Nephron (organoid): Measurements from ENCODE around the gene RAB3B.
"Not testable (repeated sequence)": the region's sequence is repeated elsewhere in the genome, so short reads cannot be mapped to it uniquely, and the experiment has no call there.

Experiments
- H3K27ac Mint-ChIP-seq, 3 experiments: 2 replicates each; pipeline ENCODE4 v1.8.0; 2020; ENCODE audit warnings: mixed read lengths in 3 of 3, mild to moderate bottlenecking in 2 of 3, moderate library complexity in 1 of 3
- H3K27me3 Mint-ChIP-seq: 2 replicates; pipeline ENCODE4 v1.8.0; 2021; ENCODE audit warnings: low read depth, mild to moderate bottlenecking, moderate library complexity, mixed read lengths
- H3K36me3 Mint-ChIP-seq: 2 replicates; pipeline ENCODE4 v1.8.0; 2020; ENCODE audit warnings: low read depth, mixed read lengths
- H3K4me1 Mint-ChIP-seq: 2 replicates; pipeline ENCODE4 v1.8.0; 2020; ENCODE audit warnings: mixed read lengths
- H3K4me3 Mint-ChIP-seq, 3 experiments: 2 replicates each; pipeline ENCODE4 v1.8.0; 2020; ENCODE audit warnings: mild to moderate bottlenecking in 3 of 3, mixed read lengths in 3 of 3, moderate library complexity in 2 of 3
- H3K9me3 Mint-ChIP-seq: 2 replicates; pipeline ENCODE4 v1.8.0; 2020; ENCODE audit warnings: mixed read lengths
- CTCF ChIP-seq, 3 experiments: fragments of 200-600 bp; sonication (generic); IDR thresholded peaks; one replicate each; pipeline ENCODE4 v1.5.0; 2021; ENCODE audit warnings: antibody characterized with exemption in 3 of 3; ENCODE audit not compliant: unreplicated experiment in 3 of 3

The RAB3B gene

GRCh38 chr1:52032785-52033131 is 42.3 kb upstream of the RAB3B start:
- H3K27ac Mint-ChIP-seq: peak overlapping the region; percentile 62 to 91 (median 89)
- peaks cover 11% of the 10 kb centered on the region for H3K36me3 Mint-ChIP-seq
- H3K4me3 Mint-ChIP-seq: peak overlapping the region; percentile 89 to 94 (median 92)
- no peaks in the 10 kb centered on the region for H3K27me3 Mint-ChIP-seq
- H3K4me1 Mint-ChIP-seq: peaks cover 37% of the 10 kb centered on the region
- no peaks in the 10 kb centered on the region for H3K9me3 Mint-ChIP-seq
- no peak for TF ChIP-seq CTCF (IDR thresholded peaks at IDR 0.05; ENCODE audit: unreplicated experiment in 3 of 3)

- TF ChIP-seq CTCF (IDR thresholded peaks at IDR 0.05; ENCODE audit: unreplicated experiment in 3 of 3): no peak
Observed at GRCh38 chr1:52032124-52032784, 41.8 kb upstream of the RAB3B start.

GRCh38 chr1:52028839-52029238 is 38.3 kb upstream of the RAB3B start:
- Mint-ChIP-seq H3K4me1 (peaks cover 33% of the 10 kb centered on the region), H3K36me3 (peaks cover 24% of the 10 kb centered on the region)
- H3K27ac Mint-ChIP-seq, H3K9me3 Mint-ChIP-seq, H3K4me3 Mint-ChIP-seq, H3K27me3 Mint-ChIP-seq: not testable (repeated sequence)

More at GRCh38 chr1:52032124-52032784, 41.8 kb upstream of the RAB3B start:
- Mint-ChIP-seq H3K36me3 (peaks cover 10% of the 10 kb centered on the region), H3K4me3 (peak overlapping the region; percentile 89 to 94 (median 92)), H3K27me3 (no peaks in the 10 kb centered on the region), H3K9me3 (no peaks in the 10 kb centered on the region), H3K4me1 (peaks cover 37% of the 10 kb centered on the region), H3K27ac (peak overlapping the region; percentile 62 to 91 (median 89))

GRCh38 chr1:52028328-52028727 is 37.8 kb upstream of the RAB3B start:
- no peaks in the 10 kb centered on the region for H3K9me3 Mint-ChIP-seq
- H3K4me3 Mint-ChIP-seq: no peak overlapping the region
- TF ChIP-seq CTCF (IDR thresholded peaks at IDR 0.05; ENCODE audit: unreplicated experiment in 3 of 3): no peak
- no peaks in the 10 kb centered on the region for H3K27me3 Mint-ChIP-seq
- H3K36me3 Mint-ChIP-seq: peaks cover 29% of the 10 kb centered on the region
- H3K27ac Mint-ChIP-seq: peak overlapping the region in 1 of 3 experiments; percentile 82
- H3K4me1 Mint-ChIP-seq: peaks cover 28% of the 10 kb centered on the region

GRCh38 chr1:52026278-52026677 is 35.8 kb upstream of the RAB3B start:
- H3K27me3 Mint-ChIP-seq: no peaks in the 10 kb centered on the region
- no peak for TF ChIP-seq CTCF (IDR thresholded peaks at IDR 0.05; ENCODE audit: unreplicated experiment in 3 of 3)
- no peak overlapping the region for H3K4me3 Mint-ChIP-seq
- peaks cover 36% of the 10 kb centered on the region for H3K36me3 Mint-ChIP-seq
- peaks cover 15% of the 10 kb centered on the region for H3K4me1 Mint-ChIP-seq
- H3K27ac Mint-ChIP-seq: no peak overlapping the region
- H3K9me3 Mint-ChIP-seq: no peaks in the 10 kb centered on the region

GRCh38 chr1:52022133-52022532 is 31.6 kb upstream of the RAB3B start:
- H3K27me3 Mint-ChIP-seq: no peaks in the 10 kb centered on the region
- no peaks in the 10 kb centered on the region for H3K9me3 Mint-ChIP-seq
- H3K36me3 Mint-ChIP-seq: peaks cover 52% of the 10 kb centered on the region
- no peak for TF ChIP-seq CTCF (IDR thresholded peaks at IDR 0.05; ENCODE audit: unreplicated experiment in 3 of 3)
- no peak overlapping the region for H3K27ac Mint-ChIP-seq
- no peak overlapping the region for H3K4me3 Mint-ChIP-seq
- H3K4me1 Mint-ChIP-seq: no peaks in the 10 kb centered on the region
